ENCODE results near the gene ASIC4. TPM values are rescaled to one million over a fixed set of nuclear protein-coding genes. Genes with fewer than 3 reads are reported as not detected.

The ASIC4 gene
- total RNA-seq, 1 experiment from 2014 or later, result 0.21 TPM

DNA sequence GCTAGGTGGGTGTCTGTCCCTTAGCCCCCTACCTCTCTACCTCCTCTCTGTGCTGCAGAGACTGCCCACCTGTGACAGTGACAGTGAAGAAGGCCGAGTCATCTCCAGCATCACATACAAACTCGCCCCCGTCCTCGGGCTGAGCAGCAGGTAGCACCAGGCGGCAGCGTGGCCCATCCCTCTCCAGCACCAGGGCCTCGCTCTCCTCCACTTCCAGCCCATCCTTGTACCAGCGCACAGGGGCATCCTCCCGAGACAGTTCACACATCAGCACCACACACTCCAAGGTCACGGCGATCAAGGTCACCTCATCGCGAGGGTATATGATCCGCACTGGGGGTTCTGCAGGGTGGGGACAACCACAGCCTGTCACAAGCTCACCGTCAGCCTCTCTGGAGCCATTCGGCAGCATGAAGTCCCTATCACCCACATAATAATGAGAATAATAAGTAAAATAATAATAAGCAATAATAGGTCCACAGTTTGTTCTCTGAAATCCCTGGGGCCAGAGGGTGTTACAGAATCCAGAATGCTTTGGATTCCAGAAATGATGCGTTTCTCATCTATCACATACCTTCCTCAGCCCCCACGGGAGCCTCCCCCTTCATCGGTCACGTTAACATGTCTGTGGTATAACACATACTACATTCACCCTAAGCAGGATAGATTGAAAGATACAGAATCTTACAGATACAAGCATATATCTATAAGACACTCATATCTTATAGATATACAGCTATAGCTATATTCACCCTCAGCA is 45.1 kb downstream of the ASIC4 start:
- in situ Hi-C loops (cut with HindIII; ENCODE audit: low pct_unique_long_range_greater_than_20kb, low sequenced_read_pairs) (no loop called here), intact Hi-C loops (cut with micrococcal nuclease; ENCODE audit: unreplicated experiment) (no loop called here)
- H3K27me3 ChIP-seq (ENCODE audit: control insufficient read depth, insufficient read depth, low read length), result no peaks in the 10 kb centered on the region
- no peaks in the 10 kb centered on the region for H3K36me3 ChIP-seq (ENCODE audit: control insufficient read depth, insufficient read depth, low read length)
- no peaks in the 10 kb centered on the region for H3K9me3 ChIP-seq (ENCODE audit: control insufficient read depth, insufficient read depth, low read depth, low read length)
- DNase-seq (ENCODE audit: low read depth, low spot score) (no peak), ATAC-seq (no peak)
- TF ChIP-seq POLR2AphosphoS5 (IDR thresholded peaks at IDR 0.05; ENCODE audit: low read depth, low read length) (no peak), TCF7L2 (IDR thresholded peaks at IDR 0.05; ENCODE audit: low read depth, low read length) (no peak), SIN3A (IDR thresholded peaks at IDR 0.05; ENCODE audit: borderline replicate concordance, insufficient read depth, low read depth, low read length) (no peak)
- TF ChIP-seq, protein P1, sequence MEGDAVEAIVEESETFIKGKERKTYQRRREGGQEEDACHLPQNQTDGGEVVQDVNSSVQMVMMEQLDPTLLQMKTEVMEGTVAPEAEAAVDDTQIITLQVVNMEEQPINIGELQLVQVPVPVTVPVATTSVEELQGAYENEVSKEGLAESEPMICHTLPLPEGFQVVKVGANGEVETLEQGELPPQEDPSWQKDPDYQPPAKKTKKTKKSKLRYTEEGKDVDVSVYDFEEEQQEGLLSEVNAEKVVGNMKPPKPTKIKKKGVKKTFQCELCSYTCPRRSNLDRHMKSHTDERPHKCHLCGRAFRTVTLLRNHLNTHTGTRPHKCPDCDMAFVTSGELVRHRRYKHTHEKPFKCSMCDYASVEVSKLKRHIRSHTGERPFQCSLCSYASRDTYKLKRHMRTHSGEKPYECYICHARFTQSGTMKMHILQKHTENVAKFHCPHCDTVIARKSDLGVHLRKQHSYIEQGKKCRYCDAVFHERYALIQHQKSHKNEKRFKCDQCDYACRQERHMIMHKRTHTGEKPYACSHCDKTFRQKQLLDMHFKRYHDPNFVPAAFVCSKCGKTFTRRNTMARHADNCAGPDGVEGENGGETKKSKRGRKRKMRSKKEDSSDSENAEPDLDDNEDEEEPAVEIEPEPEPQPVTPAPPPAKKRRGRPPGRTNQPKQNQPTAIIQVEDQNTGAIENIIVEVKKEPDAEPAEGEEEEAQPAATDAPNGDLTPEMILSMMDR (IDR thresholded peaks at IDR 0.05), result no peak
- TF ChIP-seq, protein P2, sequence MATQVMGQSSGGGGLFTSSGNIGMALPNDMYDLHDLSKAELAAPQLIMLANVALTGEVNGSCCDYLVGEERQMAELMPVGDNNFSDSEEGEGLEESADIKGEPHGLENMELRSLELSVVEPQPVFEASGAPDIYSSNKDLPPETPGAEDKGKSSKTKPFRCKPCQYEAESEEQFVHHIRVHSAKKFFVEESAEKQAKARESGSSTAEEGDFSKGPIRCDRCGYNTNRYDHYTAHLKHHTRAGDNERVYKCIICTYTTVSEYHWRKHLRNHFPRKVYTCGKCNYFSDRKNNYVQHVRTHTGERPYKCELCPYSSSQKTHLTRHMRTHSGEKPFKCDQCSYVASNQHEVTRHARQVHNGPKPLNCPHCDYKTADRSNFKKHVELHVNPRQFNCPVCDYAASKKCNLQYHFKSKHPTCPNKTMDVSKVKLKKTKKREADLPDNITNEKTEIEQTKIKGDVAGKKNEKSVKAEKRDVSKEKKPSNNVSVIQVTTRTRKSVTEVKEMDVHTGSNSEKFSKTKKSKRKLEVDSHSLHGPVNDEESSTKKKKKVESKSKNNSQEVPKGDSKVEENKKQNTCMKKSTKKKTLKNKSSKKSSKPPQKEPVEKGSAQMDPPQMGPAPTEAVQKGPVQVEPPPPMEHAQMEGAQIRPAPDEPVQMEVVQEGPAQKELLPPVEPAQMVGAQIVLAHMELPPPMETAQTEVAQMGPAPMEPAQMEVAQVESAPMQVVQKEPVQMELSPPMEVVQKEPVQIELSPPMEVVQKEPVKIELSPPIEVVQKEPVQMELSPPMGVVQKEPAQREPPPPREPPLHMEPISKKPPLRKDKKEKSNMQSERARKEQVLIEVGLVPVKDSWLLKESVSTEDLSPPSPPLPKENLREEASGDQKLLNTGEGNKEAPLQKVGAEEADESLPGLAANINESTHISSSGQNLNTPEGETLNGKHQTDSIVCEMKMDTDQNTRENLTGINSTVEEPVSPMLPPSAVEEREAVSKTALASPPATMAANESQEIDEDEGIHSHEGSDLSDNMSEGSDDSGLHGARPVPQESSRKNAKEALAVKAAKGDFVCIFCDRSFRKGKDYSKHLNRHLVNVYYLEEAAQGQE (IDR thresholded peaks at IDR 0.05; ENCODE audit: insufficient read depth in 1 of 2, low read depth in 2 of 2, low read length in 1 of 2), result no peak
- no peak overlapping the region for H3K4me3 ChIP-seq (ENCODE audit: low read depth in 2 of 2, low read length in 2 of 2)
- BruUV-seq (replicated peaks), result no TSS peak
- CTCF ChIA-PET, result interaction anchor here (0.7 to 2.0 kb wide), 4 partner anchors 8 to 130 kb away, joined by 3 to 6 read pairs (median 6); no protein-coding TSS in a partner anchor
- POLR2A ChIA-PET, result interaction anchor here (0.6 kb wide), 1 partner anchor 131 kb away, joined by 3 read pairs; no protein-coding TSS in a partner anchor
- H3K27ac ChIP-seq (ENCODE audit: low read length), result no peak overlapping the region
- H3K4me1 ChIP-seq (ENCODE audit: control insufficient read depth, insufficient read depth, low read length), result peaks cover 7% of the 10 kb centered on the region

DNA sequence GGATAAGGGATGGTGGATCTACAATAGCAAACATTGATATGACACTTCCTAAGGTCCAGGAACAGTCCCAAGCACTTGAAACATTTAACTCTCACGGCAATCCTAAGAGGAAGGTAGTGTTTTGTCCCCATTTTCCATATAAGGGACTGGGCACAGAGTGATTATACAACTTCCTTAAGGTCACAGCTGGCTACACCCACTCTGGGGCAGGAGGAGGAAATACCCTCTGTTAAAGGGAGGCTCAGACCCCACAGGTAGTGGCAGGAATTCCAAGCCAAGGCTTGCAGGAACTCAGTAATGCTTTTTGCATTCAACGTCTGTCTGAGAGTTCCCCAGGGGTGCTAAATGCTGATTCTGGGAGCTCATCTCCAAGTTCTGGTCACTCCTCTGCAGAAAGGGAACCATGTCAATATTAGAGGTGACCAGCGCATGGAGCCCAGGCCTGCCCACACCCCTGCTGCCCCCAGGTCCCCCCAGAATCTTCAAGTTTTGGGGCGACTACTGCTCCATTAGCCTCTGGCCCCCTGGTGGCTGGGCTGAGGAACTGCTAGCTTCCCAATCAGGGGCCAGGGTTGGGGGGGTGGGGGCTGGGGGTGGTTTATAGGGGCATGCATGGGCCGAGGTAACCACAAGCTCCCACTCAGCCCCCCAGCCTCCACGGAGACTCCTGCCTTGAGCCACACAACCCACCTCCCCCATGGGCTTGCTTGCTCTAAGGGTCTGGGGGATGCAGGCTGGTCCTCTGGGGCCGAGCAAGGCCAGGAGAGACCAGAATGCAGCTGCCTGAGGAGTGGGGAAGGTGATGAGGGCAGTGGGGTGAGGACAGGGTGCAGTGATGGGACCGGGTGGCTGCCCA is 46.0 kb downstream of the ASIC4 start:
- no TSS peak for BruUV-seq (replicated peaks)
- no peak for DNase-seq (ENCODE audit: low read depth, low spot score)
- ChIA-PET CTCF (interaction anchor here (0.5 to 2.0 kb wide), 9 partner anchors 9 to 129 kb away, joined by 3 to 6 read pairs (median 6); partner anchors contain the start of gene OBSL1), POLR2A (interaction anchor here (0.5 to 0.6 kb wide), 2 partner anchors 94 to 130 kb away, joined by 3 to 4 read pairs; no protein-coding TSS in a partner anchor)
- Histone ChIP-seq H3K27me3 (ENCODE audit: control insufficient read depth, insufficient read depth, low read length) (no peaks in the 10 kb centered on the region), H3K4me1 (ENCODE audit: control insufficient read depth, insufficient read depth, low read length) (peaks cover 7% of the 10 kb centered on the region), H3K27ac (ENCODE audit: low read length) (no peak overlapping the region), H3K4me3 (ENCODE audit: low read depth in 2 of 2, low read length in 2 of 2) (no peak overlapping the region), H3K9me3 (ENCODE audit: control insufficient read depth, insufficient read depth, low read depth, low read length) (no peaks in the 10 kb centered on the region), H3K36me3 (ENCODE audit: control insufficient read depth, insufficient read depth, low read length) (no peaks in the 10 kb centered on the region)
- intact Hi-C loops (cut with micrococcal nuclease; ENCODE audit: unreplicated experiment) (no loop called here), in situ Hi-C loops (cut with HindIII; ENCODE audit: low pct_unique_long_range_greater_than_20kb, low sequenced_read_pairs) (no loop called here)
- ATAC-seq, result no peak
- TF ChIP-seq, protein P2 (IDR thresholded peaks at IDR 0.05; ENCODE audit: insufficient read depth in 1 of 2, low read depth in 2 of 2, low read length in 1 of 2), result no peak
- TF ChIP-seq, protein P1 (IDR thresholded peaks at IDR 0.05), result peak; percentile 96
